GM12878 (cell line): ENCODE data around the gene SIRT3. TPM values are rescaled to one million over a fixed set of nuclear protein-coding genes. Genes with fewer than 3 reads are reported as not detected.

Experiments used
- CBFB ChIP-seq: IDR thresholded peaks from 2 replicates; pipeline ENCODE4 v1.6.1; 2016; ENCODE audit warnings: antibody characterized with exemption, low read depth
- CHD4 ChIP-seq: fragments of 200-600 bp; sonication (generic); IDR thresholded peaks from 2 replicates; pipeline ENCODE4 v1.6.1; 2016; ENCODE audit warnings: mild to moderate bottlenecking
- EED ChIP-seq: sonication (generic); IDR thresholded peaks from 2 replicates; pipeline ENCODE4 v1.6.1; 2016; ENCODE audit warnings: antibody characterized with exemption, low read depth
- MEF2B ChIP-seq: fragments of 450-650 bp; IDR thresholded peaks from 2 replicates; pipeline ENCODE4 v1.6.1; 2018; ENCODE audit warnings: mild to moderate bottlenecking, moderate library complexity; ENCODE audit not compliant: partially characterized antibody, poor library complexity, severe bottlenecking
- NKRF ChIP-seq: fragments of 450-650 bp; conservative IDR thresholded peaks from 2 replicates; pipeline ENCODE4 v1.6.1; 2017; ENCODE audit warnings: mild to moderate bottlenecking, moderate library complexity
- TCF7 ChIP-seq: IDR thresholded peaks from 2 replicates; pipeline ENCODE4 v1.6.1; 2014; ENCODE audit warnings: antibody characterized with exemption, borderline replicate concordance
- WRNIP1 ChIP-seq: IDR thresholded peaks from 2 replicates; pipeline ENCODE4 v1.6.1; 2011; ENCODE audit warnings: low read depth, low read length, improper control_type of control experiment, borderline replicate concordance
- ZBTB40 ChIP-seq: fragments of 450-650 bp; IDR thresholded peaks from 2 replicates; pipeline ENCODE4 v1.6.1; 2016; ENCODE audit warnings: mild to moderate bottlenecking, moderate library complexity, borderline replicate concordance
- polyA plus RNA-seq, 11 experiments: library from polyadenylated mRNA; depleted of rRNA in 4 of 11; unstranded in 6 of 11; stranded (reverse) in 5 of 11; fragments of >200 nt; fragmentation: Nextera tagmentation in 4 of 11; fragmentation: Illumina TruSeq in 1 of 11; extraction: Ambion mirVana in 4 of 11; extraction: Trizol in 1 of 11; gene quantifications; 1 replicate in 1 of 11; 2 replicates in 10 of 11; pipeline versions ENCODE4 v1.2.1 to v1.2.3, GENCODE V29; 2011 to 2016; ENCODE audit warnings: inconsistent platforms in 2 of 11, missing spikeins in 2 of 11, low read depth in 1 of 11
- total RNA-seq, 4 experiments: library from RNA; depleted of rRNA in 3 of 4; stranded (reverse); fragments of >200 nt in 3 of 4; fragmentation: Illumina TruSeq in 1 of 4; extraction: Trizol in 1 of 4; gene quantifications; 2 replicates each; pipeline versions ENCODE4 v1.2.1 to v1.2.3, GENCODE V29; 2013 to 2021

SIRT3 gene
- total and polyA plus RNA-seq, 10 of the 15 experiments (the other 5 are each of a cell fraction or from before 2014, with no cell fraction given) = 0.90 to 23.2 (median 12.6) TPM

GRCh38 chr11:250274-250673 is 14.1 kb upstream of the SIRT3 start (continued):
- no peak for TF ChIP-seq NKRF
- TF ChIP-seq WRNIP1 = no peak
- TF ChIP-seq CHD4 = no peak
- no peak for TF ChIP-seq EED
- no peak for TF ChIP-seq TCF7
- no peak for TF ChIP-seq MEF2B
- TF ChIP-seq CBFB = no peak
- TF ChIP-seq ZBTB40 = no peak
